DMS153 (cell line): ENCODE measurements around the gene PLD5.
A peak's percentile ranks its signal among the peaks of the same experiment; 100 is the strongest.
"Not testable (repeated sequence)": the region's sequence is repeated elsewhere in the genome, so short reads cannot be mapped to it uniquely, and the experiment has no call there.

Experiments used
- DNase-seq: peaks from one replicate; lab custom pipeline; 2025; lab: John Stamatoyannopoulos, UW

The PLD5 gene

DNA sequence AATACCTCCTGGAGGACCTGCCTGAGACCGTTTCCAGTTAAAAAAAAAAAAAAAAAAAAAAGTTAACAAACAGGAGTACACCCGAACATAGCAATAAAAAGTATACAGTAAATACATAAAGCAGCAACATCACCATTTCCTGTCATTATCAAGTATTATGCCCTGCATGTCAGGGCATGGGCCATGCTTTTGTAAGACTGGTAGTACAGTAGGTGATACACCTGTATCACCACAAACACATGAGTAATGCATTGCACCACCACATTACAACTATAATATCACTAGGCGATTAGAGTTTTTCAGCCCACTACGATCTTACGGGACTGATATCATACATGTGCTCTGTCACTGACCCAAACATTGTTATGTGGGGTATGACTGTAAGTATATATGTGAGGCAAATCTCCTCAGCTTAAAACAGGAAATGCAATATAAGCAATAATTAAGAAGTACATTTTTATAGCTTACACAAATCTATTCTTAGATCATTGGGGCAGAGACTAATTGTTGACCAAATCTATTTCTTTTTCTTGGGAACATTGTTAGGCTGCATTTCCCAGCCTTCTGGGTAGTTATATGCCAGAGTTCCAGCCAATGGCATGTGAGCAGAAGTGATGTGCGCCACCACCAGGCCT, 98.1 kb downstream of the PLD5 start:
- peak; percentile 72 for DNase-seq

DNA sequence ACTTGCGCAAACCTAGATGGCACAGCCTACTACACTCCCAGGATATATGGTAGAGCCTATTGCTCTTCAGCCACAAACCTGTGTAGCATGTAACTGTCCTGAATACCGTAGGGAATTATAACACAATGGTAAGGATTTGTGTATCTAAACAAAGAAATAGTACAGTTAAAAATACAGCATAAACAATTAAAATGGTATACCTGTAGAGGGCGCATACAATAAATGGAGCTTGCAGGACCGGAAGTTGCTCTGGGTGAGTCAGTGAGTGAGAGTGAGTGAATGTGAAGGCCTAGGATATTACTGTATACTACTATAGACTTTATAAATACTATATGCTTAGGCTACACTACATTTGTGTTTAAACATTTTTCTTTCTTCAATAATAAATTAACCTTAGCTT, 99.3 kb downstream of the PLD5 start:
- no peak for DNase-seq

DNA sequence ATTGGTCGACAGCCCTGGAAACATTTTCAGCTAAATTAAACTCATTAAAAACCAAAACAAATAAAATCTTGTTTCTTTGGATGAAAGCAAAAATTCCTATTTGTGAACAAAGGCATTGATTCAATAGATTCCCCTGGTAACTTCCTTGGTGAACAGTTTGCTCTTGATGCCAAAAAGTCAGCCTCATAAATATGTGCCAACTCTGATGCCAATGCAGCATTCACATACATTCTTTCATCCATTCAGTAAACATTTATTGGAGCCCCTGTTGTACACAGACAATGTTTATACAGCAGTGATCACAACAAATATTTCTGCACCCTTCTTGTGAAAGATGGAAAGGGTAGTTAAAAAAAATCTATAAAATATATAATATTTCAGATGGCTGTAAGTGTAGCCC, 107.8 kb downstream of the PLD5 start:
- DNase-seq = no peak

DNA sequence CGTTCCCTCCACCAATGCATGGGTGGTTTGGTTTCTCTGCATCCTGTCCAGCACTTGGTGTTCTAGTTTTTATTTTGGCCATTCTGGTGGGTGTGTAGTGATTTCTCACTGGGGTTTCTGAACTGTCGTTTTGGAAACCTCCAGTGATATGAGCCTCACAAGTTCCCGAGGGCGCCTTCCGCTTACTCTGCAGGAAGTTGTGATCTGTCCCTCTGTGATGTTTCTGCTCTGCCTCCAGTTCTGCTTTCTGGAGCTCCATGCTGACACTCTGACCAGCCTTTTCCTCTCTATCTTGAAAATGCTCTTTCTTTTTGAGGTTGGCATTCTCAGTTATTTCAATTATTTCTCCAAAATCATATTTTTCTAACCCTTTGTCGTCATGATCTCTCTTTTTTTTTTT, 111.6 kb downstream of the PLD5 start:
- DNase-seq = no peak

DNA sequence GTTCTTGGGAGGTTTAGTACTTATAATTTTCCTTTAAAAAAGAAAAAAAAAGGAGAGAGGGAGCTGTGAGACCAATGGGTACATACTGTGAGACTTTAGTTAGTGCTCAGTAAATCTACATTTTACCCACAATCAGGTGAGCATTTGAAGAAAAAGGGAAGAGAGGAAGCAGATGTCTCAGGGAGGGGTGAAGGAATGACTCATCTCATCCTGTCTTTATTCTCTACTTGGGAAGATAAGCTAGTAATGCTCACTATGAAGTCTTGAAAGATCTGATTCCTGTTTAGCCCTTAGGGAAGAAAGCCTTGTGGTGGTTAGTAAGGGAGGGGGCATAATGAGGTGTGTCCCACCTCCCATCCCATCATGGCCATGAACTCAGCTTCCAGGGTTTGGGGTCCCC, 112.6 kb downstream of the PLD5 start:
- no peak for DNase-seq

DNA sequence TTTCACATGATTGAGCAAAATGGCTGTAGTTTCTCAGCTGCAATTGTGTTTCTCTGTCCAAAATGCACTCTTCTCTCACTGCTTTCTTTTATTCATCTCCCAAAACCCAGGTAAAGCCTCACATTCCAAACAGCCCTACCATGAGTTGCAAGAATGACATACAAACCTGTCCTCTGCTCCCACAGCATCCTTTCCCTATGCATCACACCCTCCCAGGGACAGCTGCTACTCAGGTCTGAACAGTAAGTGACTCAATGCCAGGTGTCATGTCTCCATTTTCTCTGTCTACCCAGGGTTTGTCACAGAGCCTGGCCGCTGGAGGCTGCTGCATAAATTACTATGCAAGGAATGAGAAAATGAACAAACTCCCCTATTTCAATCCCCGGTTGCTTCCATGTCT, 118.5 kb downstream of the PLD5 start:
- DNase-seq = no peak

DNA sequence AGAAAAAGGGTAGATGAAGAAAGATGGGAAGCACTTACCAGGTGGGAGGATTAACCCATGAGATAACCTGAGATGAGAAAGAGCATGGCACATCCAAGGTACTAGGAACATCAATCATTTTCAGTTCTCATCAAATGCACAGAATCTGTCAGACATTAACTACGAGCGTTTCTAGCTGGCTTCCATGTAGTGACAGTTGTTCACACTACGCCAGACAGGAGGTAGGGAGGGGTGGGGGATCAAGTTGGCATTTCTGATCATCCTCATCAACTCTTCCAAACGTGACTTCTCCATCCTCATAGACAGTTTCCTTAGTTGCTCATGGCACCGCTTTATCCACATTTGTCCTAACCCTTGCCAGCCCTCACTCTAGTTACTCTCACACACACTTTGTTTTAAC, 120.2 kb downstream of the PLD5 start:
- DNase-seq = no peak

DNA sequence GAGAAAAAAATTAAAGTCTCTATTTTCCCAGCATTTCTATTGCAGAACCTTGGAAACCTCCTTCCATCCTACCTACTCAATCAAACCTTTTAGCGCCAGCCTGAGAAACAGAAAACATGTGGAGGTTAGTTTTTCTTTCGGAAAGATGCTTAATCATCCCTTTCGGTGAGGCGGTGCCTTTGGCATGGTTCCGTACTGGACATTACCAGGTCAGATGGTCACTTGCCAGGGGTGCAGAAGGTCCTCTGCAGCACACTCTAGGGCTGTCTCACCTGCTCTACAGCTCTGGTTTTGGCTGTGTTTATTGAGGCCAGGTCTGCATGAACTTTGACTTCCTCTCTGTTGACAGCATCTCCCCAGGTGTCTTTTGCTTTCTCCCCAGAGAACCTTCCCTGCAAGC, 121.5 kb downstream of the PLD5 start:
- no peak for DNase-seq

DNA sequence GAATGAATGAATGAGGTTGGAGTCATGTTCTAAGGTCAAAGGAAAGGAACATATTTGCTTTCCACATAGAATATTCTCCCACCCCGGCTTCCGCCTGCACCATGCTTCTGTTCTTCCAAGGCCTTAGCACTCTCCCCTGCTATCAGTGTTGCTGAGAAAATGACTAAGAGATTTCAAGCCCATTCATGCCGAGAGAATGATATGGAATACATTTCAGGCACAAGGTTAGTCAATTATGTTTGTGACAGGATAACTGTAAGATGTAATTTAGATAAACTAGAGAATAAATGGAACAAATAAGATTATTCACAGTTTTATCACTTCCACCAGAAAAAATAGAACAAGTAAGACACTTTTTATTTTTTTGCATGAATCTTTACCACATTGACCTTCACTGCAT, 122.6 kb downstream of the PLD5 start:
- DNase-seq = no peak

DNA sequence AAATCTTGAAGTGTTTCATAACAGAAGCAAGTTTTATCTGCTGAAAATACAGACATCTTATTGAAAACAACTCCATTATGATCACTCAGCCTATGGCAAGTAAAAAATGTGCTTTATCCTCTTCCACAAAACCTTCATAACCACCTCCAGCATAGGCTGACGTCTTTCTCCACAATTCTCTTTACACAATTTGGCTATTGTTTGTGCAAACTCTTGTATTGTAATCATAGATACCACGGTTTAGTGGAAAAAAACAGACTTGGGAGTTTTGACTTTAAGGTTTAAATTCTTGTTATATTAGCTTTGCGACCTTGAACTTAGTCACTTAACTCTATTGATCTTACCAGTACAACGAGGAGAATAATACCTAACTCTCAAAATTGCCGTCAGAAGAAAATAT, 126.1 kb downstream of the PLD5 start:
- no peak for DNase-seq

DNA sequence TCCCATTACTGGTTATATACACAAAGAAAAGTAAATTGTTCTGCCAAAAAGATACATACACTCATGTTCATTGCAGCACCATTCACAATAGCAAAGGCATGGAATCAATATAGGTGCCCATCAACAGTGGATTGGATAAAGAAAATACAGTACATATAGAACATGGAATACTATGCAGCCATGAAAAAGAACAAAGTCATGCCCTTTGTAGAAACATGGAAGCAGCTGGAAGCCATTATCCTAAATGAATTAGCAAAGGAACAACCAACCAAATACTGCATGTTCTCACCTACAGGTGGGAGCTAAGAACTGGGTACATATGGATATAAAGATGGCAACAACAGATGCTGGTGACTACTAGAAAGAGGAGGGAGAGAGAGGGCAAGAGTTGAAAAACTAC, 132.6 kb downstream of the PLD5 start:
- DNase-seq = no peak

DNA sequence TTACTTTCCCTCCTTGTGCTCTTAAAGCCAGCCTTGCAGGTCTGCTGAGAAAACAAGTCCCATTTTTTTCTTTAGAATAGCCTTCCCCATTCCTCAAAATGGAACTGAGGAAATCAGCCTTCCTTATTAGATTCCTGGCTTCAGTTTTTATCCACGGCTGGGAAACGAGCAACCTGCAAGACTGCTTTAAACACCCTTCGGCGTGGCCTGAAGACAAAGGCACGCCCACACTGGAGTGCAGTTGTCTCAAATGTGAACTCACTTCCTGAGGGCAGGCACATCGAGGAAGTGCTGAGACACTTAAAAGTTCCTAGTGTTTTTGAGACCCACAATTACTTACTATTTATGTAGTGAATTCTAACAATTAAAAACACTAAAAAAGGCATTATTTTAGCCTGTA, 148.4 kb downstream of the PLD5 start:
- not testable (repeated sequence) for DNase-seq

DNA sequence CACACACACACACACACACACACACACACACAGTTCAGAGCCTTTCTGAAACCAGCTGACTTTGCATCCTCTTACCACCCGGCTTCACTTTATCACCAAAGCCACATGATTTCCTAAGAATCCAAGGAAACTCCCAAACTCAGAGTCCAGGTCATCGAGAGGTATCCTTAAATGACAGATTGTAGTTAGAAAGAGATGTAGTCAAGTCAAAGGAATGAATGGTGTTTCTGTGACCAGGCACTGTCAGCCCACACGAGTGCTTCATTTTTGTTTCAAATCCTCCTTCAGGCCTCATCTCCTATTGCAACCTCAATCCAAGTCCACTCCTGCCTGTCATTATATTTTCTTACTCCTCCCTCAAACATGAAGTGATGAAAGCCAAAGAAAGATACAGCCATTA, 174.1 kb downstream of the PLD5 start:
- not testable (repeated sequence) for DNase-seq

DNA sequence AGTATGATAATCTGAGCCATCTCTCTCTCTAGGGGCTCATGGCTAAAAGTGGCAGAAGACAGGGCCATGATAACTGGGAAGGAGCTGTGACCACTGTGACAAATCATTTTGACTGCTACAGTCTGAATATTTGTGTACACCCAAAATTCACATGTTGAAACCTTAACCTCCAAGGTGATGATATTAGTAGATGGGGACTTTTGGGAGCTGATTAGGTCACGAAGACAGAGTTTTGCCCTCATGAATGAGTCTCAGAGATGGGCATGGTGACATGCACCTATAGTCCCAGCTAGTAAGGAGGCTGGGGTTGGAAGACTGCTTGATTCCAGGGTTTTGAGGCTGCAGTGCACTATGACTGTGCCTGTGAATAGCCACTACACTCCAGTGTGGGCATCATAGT, 174.9 kb downstream of the PLD5 start:
- DNase-seq = no peak

DNA sequence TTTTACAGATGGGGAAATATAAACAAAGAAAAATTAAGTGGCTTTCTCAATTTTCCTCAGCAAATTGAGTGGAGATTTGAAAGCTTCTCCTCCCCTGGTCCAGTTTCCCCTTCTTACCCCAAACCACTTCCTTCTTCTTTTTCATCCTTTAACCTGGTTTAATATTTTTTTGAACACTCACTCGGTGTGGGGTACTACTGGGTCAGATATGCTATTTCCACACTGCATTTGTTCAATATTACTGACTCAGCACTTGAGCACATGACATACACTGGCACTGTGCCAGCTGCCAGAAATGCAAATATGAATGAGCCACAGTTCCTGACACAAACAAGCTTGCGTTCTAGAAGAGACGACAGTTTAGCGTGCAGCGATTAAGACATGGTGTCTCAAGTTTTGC, 193.6 kb downstream of the PLD5 start:
- DNase-seq = not testable (repeated sequence)

DNA sequence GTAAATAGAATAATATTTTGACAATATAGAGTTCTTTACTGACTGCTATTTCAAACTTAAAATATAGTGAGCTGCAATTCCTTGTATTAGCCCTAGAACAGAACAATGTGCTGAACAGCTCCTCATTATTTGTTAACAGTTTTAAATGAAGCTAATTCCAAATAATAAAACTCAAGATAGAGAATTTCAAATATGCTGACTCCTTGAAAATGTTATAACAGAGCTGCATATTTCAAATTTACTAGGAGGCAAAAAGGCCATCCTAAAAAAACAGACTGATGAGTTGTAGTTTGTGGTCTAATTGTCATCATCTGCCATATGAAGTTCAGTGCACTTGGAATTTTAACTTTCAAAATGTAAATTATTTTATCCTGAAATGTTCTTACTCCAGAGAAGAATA, 197.1 kb downstream of the PLD5 start:
- DNase-seq = not testable (repeated sequence)

DNA sequence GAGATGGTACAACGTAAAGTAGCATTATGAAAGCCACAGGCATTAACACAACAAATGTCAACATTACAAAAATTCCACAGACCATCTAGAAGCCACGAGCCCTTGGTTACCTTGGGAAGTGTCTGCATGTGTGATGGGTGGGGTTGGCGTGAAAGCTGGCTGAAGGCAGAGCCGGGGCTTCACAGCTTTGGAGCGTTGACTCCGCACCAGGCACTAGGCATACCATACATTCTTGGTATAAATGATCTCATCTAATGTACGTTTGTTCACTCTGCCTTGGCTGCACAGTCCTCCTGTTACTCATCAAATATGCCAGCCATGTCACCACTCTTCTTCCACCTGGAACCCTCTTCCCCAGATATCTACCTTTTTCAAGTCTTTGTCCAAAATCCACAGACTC, 202.5 kb downstream of the PLD5 start:
- not testable (repeated sequence) for DNase-seq

DNA sequence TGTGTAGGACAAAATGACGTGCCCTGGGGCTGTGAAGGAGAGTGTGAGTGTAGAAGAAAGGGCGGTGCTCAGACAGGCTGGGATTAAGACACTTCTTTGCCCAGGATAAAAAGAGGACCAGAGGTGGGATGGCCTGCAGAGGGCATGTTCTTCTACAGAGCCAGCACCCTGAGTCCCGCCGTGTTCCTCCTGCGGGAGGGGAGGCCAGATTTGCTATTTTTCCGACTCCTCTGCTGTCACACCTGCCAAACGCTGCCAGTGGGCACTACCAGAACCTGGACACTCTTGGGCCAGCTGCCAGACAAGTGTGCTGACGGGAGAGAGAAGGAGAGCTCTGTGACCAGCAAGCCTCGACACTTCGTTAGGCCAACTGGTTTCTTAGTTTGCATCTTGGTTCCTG, 206.4 kb downstream of the PLD5 start:
- no peak for DNase-seq

DNA sequence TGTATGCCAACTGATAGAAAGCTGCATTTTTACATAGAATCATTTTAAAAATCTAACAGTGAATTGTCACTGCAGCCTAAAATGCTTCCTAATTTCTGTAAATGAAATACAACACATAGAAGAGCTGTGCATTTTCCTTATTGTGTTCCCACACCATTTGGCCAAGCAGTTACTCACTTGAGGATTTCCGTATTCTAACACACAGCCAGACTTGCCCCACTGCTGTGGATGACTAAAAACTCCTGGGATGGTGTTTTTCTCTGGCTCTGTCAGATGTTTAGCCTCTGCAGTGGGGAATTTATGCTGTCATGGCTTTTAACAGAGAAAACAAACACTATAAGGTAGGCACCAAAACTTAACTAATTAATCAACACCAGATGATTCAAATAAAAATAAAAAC, 209.6 kb downstream of the PLD5 start:
- DNase-seq = not testable (repeated sequence)

DNA sequence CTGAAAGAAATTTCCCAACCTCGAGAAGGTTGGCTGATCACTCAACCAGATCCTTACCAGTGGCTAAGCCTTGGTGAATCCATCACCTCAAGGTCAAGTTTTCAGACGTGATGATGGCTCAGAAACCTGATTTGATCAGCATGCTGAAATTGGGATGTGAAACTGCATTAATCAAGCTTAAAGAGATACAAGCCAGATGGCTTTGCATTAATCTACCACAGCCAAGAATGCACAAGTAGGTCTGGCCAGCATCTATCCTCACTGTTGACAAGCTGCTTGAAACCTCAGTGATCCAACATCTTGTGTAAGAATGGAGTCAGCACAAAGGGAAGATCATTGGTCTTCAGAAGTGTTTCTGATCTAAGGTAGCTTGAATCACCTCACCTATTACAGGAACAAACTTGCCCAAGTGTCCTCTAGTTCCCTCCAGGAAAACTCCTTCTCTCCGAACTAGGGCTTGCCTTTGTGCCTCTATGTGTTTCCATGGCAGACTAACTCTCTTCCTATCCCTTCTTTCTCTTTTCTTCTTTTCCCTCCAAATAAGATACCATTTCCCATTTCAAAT, 210.3 kb downstream of the PLD5 start:
- DNase-seq = not testable (repeated sequence)

DNA sequence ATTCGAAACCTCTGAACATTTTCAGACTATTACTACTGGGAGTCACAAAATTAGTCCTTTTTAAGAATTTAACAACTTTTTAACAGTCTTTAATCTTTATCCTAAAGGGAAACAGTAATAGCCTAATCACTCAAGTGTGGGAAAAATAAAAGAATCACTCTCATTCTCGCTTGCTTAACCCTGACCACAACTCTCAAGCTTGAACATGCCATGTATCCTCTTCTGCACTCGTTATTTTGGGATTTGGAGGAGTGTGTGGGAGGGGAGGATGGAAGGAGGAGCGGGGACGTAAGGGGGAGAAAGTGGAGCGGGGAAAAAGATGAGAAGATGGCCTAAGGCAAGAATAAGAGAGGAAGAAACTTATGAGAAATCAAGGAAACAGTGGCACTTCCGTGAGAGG, 215.8 kb downstream of the PLD5 start:
- DNase-seq = not testable (repeated sequence)

DNA sequence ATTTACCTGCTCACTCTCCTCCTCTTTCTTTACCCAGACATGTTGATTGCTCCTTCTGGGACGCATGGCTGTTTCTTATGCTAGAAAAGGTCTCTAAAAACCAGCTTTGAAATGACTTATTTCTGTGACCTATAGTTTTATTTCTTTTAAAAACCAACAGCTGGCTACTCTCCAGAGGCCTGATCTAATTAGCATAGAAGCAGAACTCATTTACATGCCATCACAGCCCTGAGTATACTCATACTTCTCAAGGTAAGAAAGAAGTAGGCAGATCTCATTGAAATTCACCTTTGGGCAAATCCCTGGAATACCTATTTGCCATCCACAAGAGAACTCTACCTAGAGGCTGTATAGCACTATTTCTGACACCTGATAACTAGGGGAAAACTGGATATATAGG, 230.7 kb downstream of the PLD5 start:
- DNase-seq = not testable (repeated sequence)

DNA sequence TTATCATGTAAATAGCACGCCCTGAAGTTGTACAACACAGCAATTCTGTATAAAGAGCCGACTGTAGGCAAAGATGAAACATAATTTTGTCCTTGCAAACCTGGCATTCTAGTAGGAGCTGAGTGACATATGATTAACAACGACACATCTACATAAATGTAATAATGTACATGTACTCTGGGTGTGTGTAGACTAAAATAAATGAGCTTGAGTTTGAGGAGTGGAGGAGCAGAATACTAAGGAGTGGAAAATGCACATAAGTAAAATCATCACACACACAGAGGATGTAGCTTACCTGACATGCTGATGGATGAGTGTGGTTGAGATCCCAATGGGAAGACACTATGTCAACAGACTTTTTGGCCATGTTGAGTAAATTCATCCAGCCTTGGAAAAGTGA, 236.4 kb downstream of the PLD5 start:
- DNase-seq = not testable (repeated sequence)

DNA sequence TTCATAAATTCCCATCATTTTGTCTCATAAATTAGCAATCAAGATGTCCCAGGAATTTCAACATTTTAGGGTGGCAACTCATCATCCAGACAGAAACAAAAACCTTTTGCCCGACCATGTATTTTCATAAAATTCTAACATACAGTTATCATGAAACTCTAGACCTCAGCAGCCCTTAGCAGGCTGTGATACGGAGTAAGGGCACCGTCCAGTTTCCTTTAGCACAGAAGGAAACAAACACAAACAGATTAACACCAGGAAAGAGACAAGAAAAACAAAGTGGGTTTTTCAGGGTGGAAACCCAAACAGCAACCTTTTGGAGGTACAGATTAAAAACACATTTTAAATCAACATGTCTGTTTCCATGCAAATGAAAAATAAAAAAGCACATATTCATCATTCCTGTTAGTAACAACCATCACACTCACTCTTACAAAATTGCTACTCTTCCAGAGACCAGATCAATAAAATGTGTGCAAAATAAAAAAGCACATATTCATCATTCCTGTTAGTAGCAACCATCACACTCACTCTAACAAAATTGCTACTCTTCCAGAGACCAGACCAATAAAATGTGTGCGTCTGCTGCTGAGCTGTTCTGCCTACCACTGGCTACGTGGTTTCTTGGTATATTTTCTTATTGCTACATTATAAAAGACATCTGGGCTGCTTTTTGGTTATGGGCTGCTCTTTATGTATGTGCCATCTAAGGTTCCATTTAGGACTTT, 241.6 kb downstream of the PLD5 start:
- DNase-seq = not testable (repeated sequence)
